HG03064 (cell line): Measurements from ENCODE around the gene TPST1.
"Not testable (repeated sequence)": the region's sequence is repeated elsewhere in the genome, so short reads cannot be mapped to it uniquely, and the experiment has no call there.

Experiments used
- ATAC-seq: cut with Tn5 transposase; IDR thresholded peaks from one replicate; pipeline ENCODE4 v1.9.1; 2021; ENCODE audit warnings: low read depth; ENCODE audit not compliant: unreplicated experiment

Gene TPST1

DNA sequence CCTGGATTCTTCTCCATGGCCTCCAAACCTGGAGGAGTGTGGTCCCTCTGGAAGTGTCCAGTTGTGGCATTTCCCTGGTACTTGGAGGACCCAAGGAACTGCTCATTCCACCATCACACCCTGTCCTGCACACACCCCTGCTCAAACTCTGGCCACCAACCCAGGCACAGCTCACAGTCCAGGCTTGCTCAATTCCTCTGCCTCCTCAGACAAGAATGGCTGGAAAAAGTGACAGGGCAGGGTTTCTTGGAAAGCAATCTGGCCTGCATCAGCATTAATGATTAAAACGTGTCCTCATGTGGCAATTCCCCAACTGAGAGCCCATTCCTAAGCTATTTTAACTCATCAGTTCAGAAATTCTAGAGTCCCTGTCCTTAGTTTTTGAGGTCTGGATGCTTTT lies 17.2 kb upstream of the TPST1 start:
- ATAC-seq, result no peak

DNA sequence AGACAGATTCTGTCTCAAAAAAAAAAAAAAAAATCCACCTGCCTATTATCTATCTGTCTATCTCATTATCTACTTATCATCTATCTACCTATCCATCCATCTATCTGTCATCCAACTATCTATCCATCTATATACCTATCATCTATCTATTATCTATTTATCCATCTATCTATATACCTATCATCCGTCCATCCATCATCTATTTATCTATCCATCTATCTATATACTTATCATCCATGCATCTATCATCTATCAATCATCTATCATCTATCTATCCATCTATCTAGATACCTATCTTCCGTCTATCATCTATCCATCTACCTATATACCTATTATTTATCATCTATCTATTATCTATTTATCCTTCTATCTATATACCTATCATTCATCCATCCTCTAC lies 16.5 kb upstream of the TPST1 start:
- ATAC-seq, result no peak

GRCh38 chr7:66189695-66190503 lies 15.2 kb upstream of the TPST1 start:
- no peak for ATAC-seq

- no peak for ATAC-seq
These were observed 14.7 kb upstream of the TPST1 start for GRCh38 chr7:66190504-66190857.

DNA sequence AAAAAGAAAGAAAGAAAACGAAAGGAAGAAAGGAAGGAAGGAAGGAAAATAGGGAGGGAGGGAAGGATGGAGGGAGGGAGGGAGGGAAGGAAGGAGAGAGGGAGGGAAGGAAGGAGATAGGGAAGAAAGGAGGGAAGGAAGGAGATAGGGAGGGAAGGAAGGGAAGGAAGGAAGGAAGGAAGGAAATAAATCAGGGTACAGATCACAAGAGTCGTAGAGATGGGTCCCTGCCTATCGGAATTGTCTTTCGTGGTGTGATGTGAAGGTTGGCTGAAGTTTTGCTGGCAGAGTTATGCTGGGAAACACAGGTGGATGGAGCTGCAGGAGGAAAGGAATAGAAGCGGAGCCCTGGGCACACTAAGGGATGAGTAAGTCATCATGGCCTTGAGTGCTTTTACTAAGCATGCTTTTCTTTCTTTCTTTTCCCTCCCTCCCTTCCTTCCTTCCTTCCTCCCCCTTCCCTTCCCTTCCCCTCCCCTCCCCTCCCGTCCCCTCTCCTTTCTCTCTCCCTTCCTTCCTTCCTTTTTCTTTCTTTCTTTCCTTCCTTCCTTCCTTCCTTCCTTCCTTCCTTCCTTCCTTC lies 11.9 kb upstream of the TPST1 start:
- ATAC-seq, result no peak

GRCh38 chr7:66198469-66198868 lies 6.7 kb upstream of the TPST1 start:
- ATAC-seq, result no peak

DNA sequence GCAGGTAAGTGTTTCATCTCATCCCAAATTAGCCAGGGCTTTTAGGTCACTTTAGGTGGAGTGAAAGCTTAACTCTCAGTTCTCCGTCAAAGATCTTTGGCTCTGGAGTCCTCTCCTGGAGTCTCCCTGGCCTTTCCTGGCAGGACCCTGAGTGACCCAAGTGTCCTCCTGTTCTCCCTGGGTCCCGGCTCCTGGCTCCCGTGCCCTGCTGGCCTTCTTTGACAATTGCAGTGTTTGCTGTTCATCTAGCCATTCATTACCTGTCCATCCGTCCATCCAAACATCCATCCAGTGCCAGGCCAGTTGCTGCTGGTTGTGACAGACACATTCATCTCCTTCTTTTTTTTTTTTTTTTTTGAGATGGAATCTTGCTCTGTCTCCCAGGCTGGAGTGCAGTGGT lies 6.2 kb upstream of the TPST1 start:
- no peak for ATAC-seq

GRCh38 chr7:66202441-66202840 lies 2.7 kb upstream of the TPST1 start:
- ATAC-seq, result no peak

DNA sequence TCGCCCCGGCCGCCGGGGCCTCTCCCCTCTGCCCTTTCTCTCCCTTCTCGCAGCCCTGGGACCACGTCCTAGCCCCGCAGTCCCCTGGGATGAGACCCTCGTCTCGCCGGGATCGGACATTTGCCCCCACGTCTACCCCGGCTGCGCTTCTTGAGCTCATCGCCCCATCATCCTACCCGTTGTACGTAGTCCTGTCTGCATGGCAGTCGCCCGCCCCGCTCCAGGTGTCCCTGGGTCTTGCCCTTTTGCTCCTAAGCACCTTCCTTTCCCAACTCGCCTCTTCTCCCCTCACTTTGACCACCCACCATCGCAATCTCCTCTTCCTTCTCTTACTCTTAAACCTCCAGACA lies 582 bp downstream of the TPST1 start:
- peak; percentile 8 for ATAC-seq

GRCh38 chr7:66206119-66206933 lies 1.2 kb downstream of the TPST1 start:
- ATAC-seq, result no peak

GRCh38 chr7:66206934-66207240 lies 1.8 kb downstream of the TPST1 start:
- ATAC-seq, result no peak

- no peak for ATAC-seq
These were observed 2.4 kb downstream of the TPST1 start for GRCh38 chr7:66207540-66207939.

DNA sequence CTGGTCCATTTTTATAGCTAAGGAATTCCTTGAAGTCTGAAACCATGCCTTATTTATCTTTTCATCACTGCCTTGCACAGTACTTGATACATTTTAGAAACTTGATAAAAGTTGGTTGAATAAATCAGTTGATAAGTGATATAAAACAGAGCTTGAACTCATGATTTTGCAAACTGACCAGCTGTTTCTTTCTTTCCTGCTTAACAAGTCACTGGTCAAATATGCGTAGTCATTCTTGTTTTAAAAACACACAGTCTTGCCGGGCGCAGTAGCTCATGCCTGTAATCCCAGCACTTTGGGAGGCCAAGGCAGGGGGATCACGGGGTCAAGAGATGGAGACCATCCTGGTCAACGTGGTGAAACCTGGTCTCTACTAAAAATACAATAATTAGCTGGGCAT lies 6.3 kb downstream of the TPST1 start:
- no peak for ATAC-seq

DNA sequence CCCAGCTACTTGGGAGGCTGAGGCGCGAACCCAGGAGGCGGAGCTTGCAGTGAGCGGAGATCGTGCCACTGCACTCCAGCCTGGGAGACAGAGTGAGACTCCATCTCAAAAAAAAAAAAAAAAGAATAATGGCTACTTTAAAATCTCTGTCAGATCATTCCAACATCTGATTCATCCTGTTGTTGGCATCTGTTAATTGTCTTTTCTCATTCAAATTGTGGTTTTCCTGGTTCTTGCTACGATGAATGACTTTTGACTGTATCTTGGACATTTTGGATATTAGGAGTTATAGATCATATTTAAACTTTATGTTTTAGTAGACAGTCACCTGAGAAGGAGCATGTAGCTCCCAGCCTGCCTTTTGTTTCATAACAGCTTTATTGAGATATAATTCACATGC lies 8.5 kb downstream of the TPST1 start:
- ATAC-seq, result no peak

- no peak for ATAC-seq
These were observed 11.6 kb downstream of the TPST1 start for GRCh38 chr7:66216687-66217086.

GRCh38 chr7:66219805-66220204 lies 14.7 kb downstream of the TPST1 start:
- ATAC-seq, result no peak

DNA sequence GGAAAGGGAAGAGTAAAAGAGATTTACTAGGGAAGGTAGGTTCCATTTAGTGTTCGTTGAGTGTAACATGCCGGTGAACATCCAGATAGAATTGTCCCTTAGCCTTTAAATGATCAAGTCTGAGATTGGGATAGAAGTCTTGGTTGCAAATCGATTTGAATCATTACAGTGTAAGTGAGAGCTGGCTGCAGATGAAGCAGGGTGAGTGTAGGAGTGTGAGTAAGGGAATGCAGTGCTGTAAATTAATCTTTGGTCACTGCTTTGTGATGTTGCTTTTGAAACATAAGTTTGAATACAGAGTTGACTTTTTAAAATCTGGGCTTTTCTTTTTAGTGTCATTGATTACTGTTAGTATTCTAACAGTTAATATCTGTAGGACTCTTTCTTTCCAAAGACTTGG lies 16.3 kb downstream of the TPST1 start:
- ATAC-seq, result no peak

- ATAC-seq, result no peak
These were observed 22.7 kb downstream of the TPST1 start for GRCh38 chr7:66227808-66228207.

- not testable (repeated sequence) for ATAC-seq
These were observed 26.4 kb downstream of the TPST1 start for GRCh38 chr7:66231326-66232216.

- no peak for ATAC-seq
These were observed 28.5 kb downstream of the TPST1 start for GRCh38 chr7:66233638-66234037.

DNA sequence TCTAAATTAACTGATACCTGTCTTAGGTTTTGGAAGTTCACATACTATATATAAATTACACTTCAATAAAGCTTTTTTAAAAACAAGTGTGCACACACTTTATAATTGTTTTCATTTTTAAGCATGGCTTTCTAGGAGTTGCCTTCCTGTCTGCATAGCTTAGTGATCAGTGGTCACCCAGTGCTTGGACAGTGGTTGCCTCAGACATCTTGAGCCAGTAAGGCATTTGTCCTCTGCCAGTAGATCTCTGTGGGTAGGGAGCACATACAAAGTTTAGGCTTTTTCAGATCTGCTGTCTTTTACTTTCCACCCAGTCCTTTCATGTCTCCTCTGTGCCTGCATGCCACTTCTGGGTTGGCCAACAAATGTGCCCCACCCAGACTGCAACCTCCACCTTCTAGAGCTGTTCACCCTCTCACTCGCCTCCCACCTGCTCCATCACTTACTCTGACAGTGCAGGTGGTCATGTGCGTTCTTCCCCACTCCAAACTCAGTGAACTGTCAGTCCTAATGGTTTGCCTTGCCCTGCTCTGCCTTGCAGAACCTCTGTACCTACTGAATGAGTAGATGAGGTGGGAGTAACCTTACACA lies 31.7 kb downstream of the TPST1 start:
- no peak for ATAC-seq
